Urothelium cell line (cell line): ENCODE results near the gene HNRNPAB.

Source experiments
- DNase-seq: peaks from one replicate; pipeline ENCODE4 v3.0.0; 2011; ENCODE audit warnings: low spot score, mixed read lengths
- FAIRE-seq: peaks from 2 replicates; lab custom pipeline; 2011; peaks lifted over from hg19 to GRCh38; lab: Jason Lieb, UNC

The HNRNPAB gene

GRCh38 chr5:178211095-178212048 lies 7.0 kb downstream of the HNRNPAB start:
- DNase-seq: no peak
- no peak for FAIRE-seq

GRCh38 chr5:178212241-178213002 lies 8.1 kb downstream of the HNRNPAB start:
- no peak for DNase-seq

GRCh38 chr5:178213003-178213461 lies 8.7 kb downstream of the HNRNPAB start:
- FAIRE-seq (no peak), DNase-seq (no peak)

More at GRCh38 chr5:178212241-178213002, 8.1 kb downstream of the HNRNPAB start:
- no peak for FAIRE-seq

DNA sequence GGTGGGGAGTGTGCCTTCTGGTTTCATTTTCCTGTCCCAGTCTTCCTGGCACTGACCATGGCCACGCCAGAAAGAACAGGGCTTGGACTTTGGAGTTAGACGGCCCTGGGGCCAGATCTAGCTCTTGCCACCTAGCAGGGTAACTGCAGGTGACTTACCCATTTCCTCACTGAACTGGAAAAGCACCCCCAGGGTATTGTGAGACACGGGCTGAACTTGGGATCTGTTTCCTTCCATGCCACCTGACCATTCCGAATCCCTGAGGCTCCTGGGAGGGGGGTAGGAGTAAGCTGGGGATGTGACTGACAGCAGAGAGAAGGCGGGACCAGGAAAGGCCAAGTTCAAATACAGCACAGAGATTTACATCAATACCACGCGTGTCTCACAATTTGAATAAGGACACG lies 9.4 kb downstream of the HNRNPAB start:
- no peak for DNase-seq
- FAIRE-seq: no peak

GRCh38 chr5:178214160-178214803 lies 9.9 kb downstream of the HNRNPAB start:
- FAIRE-seq: no peak

GRCh38 chr5:178215280-178216002 lies 11.1 kb downstream of the HNRNPAB start:
- FAIRE-seq (no peak), DNase-seq (no peak)

More at GRCh38 chr5:178214160-178214803, 9.9 kb downstream of the HNRNPAB start:
- no peak for DNase-seq

DNA sequence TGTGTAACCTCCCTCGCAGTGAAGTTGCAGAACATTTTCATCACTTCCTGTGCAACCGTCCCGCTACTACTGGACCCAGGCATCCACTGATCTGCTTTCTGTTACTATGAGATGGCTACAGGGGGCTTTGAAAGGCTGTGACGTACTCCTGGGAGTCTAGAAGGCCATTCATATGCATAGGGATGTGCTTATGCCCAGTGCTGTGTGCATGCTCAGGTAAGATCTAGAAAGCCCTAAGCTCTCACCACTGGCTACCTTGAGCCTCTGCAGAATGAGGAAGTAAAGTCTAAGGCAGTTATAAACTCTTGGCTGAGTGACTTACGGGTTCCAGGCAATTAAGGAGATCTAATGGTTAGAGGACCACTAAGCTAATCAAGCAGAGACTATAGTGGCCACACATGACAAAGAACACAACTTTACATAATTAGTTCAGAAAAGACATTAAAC lies 11.8 kb downstream of the HNRNPAB start:
- DNase-seq (no peak), FAIRE-seq (no peak)

GRCh38 chr5:178216779-178217178 lies 12.4 kb downstream of the HNRNPAB start:
- no peak for DNase-seq
- FAIRE-seq: no peak

DNA sequence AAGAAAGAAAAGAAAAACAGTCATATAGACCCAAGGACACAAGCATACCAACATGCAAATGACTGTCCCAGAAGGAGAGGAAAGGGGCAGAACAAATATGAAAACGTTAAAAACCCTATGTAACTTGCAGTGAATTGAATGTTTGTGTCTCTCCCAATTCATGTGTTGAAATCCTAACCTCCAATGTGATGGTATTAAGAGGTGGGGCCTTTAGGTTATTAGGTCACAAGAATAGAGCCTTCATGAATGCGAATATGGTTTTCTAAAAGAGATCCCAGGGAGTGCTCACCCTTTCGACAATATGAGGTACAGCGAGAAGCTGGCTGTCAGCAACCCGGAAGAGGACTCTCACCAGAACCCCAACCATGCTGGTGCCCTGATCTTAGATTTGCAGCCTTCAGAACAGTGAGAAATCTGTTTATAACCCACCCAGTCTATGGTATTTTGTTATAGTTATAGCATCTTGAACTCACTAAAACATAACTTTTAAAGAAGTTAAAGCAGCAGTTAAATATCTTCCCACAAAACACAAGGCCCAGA lies 14.0 kb downstream of the HNRNPAB start:
- DNase-seq (no peak), FAIRE-seq (no peak)

- DNase-seq (no peak), FAIRE-seq (no peak)
Observed at GRCh38 chr5:178218827-178219226, 14.5 kb downstream of the HNRNPAB start.

GRCh38 chr5:178221282-178221681 lies 16.9 kb downstream of the HNRNPAB start:
- no peak for FAIRE-seq

DNA sequence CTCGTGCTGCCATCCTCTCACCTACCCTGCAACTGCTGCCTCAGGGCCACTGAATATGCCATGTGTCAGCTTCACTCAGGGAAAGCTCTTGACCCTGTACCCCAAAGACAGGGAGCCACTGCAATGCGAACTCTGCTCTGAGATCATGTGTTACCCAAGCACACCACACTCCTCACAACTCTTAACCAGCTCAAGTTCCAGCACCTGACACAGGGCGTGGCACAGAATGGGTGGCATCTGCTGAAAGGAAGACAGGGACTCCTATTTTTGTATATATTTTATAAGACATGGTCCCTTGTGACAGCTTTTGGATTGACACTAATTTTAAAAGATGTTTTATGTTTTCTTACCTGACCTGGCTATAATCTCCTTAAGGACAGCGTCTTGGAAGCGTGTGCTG lies 17.5 kb downstream of the HNRNPAB start:
- FAIRE-seq: no peak
- DNase-seq: no peak

More at GRCh38 chr5:178221282-178221681, 16.9 kb downstream of the HNRNPAB start:
- no peak for DNase-seq

DNA sequence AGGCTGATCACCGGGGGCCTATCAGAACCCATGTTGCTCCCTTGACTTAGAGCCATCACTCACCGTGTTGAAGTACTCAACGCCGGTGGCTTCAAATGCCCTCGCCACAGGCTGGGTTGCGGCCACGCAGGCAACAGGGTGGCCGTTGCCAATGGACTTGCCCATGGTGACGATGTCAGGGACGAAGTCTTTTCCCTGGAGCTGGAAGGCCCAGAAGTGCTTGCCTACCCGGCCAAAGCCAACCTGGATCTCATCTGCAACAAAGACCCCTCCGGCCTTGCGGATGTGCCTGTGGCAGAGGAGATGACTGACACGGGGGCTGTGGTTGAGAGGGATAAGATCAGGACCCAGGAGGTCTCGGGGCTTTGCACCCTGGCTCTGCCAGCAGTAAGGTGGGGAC lies 18.0 kb downstream of the HNRNPAB start:
- DNase-seq (no peak), FAIRE-seq (no peak)

- FAIRE-seq (no peak), DNase-seq (no peak)
Observed at GRCh38 chr5:178223196-178223773, 19.0 kb downstream of the HNRNPAB start.

DNA sequence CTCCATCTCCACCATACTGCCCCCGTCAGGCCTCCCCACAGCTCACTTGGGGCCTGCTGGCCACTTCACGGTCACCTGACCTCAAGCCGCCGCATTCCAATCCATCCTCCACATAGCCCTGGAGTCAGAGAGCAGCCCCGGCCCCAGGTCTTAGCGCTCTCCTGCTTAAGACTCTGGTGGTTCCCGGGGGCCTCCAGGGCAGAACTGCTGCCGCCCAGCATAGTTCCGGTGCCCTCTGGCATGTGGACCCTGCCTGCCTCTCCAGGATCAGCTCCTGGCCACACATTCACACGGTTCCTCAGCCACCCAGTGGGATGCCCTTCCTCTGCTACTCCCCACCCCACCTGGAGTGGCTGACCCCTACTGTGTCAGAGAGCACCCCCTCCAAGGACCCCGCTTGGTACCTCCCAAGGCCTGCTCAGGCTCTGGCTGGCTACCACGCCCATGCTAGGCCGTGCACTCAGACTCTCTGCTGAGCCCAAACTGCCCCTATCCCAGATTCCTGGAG lies 19.5 kb downstream of the HNRNPAB start:
- no peak for FAIRE-seq
- no peak for DNase-seq

- no peak for FAIRE-seq
Observed at GRCh38 chr5:178224403-178224802, 20.1 kb downstream of the HNRNPAB start.

DNA sequence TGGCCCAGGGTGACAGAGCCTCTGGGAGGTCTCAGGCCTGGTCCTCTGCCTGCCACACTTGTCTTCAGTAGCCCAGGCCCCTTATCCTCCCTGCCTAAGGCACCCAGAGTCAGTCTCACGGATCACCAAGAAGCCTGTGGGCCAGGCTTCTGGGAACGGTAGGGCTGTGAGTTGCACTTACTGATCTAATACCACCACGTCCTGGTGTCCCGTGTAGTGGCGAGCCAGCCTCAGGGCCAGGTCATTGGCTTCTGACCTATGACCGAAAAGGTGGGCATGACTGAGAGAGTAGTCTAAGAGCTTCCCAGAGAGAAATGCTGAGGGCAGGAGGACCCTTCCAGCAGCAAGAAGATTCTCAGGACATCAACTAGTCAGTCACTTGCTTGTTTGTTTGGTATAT lies 20.8 kb downstream of the HNRNPAB start:
- DNase-seq: no peak
- no peak for FAIRE-seq

More at GRCh38 chr5:178224403-178224802, 20.1 kb downstream of the HNRNPAB start:
- DNase-seq: no peak

- no peak for FAIRE-seq
- DNase-seq: no peak
Observed at GRCh38 chr5:178227138-178227659, 22.9 kb downstream of the HNRNPAB start.

GRCh38 chr5:178227929-178228328 lies 23.6 kb downstream of the HNRNPAB start:
- DNase-seq (no peak), FAIRE-seq (no peak)
